K562 (cell line): Measurements from ENCODE around the gene PCCB. TPM values are rescaled to one million over a fixed set of nuclear protein-coding genes. Genes with fewer than 3 reads are reported as not detected.

ENCODE experiments used
- ATAC-seq: fragments of 200-7000 bp; cut with Tn5 transposase; 3 replicates; pipeline ENCODE4 v1.9.1; 2020; ENCODE audit warnings: moderate library complexity
- BruUV-seq: library from RNA; stranded (reverse); fragments of 400-500 nt; replicated peaks from 2 replicates; lab custom pipeline; 2021; lab: Mats Ljungman, UMichigan
- CTCF ChIA-PET: fragments of 300-600 bp; formaldehyde crosslinking; extraction: SDS; loops from one replicate; lab custom pipeline; 2021; ENCODE audit warnings: low intra/inter-chr PET ratio; lab: Yijun Ruan, JAX
- POLR2A ChIA-PET: fragments of 300-600, 350-650 bp; sonication (Branson Sonifier 250); formaldehyde crosslinking; extraction: SDS; loops from one replicate; lab custom pipeline; 2021; ENCODE audit warnings: antibody characterized with exemption, inconsistent platforms; lab: Yijun Ruan, JAX
- DNase-seq, 4 experiments: peaks; one replicate each; pipeline versions ENCODE4 v3.0.0 to v3.0.0-alpha.2; 2011 to 2018; ENCODE audit warnings: low spot score in 3 of 4, mixed read lengths in 3 of 4; ENCODE audit errors: extremely low read depth in 1 of 4
- FAIRE-seq: peaks from 2 replicates; lab custom pipeline; 2011; peaks lifted over from hg19 to GRCh38; lab: Jason Lieb, UNC
- H2AFZ ChIP-seq: 2 replicates; pipeline ENCODE4 v1.6.0; 2011; ENCODE audit warnings: low read depth, low read length, control low read depth, inconsistent platforms
- H3K27ac ChIP-seq: fragments of 200-600 bp; 3 replicates; pipeline ENCODE4 v1.8.0; 2011; ENCODE audit warnings: low read depth, mild to moderate bottlenecking, control low read depth, inconsistent platforms, low read length, moderate library complexity, mixed read lengths; ENCODE audit errors: extremely low read depth
- H3K27me3 ChIP-seq, 2 experiments: fragments of 300-600 bp in 1 of 2; 2 replicates in 1 of 2; 3 replicates in 1 of 2; pipeline versions ENCODE4 v1.6.0 to v1.8.0; 2011; ENCODE audit warnings: inconsistent platforms in 2 of 2, low read length in 2 of 2, mild to moderate bottlenecking in 1 of 2, mixed read lengths in 1 of 2, moderate library complexity in 1 of 2; ENCODE audit not compliant: control insufficient read depth in 2 of 2, insufficient read depth in 2 of 2
- H3K36me3 ChIP-seq: fragments of 300-600 bp; 3 replicates; pipeline ENCODE4 v1.8.0; 2011; ENCODE audit warnings: mild to moderate bottlenecking, low read length, inconsistent platforms; ENCODE audit not compliant: control insufficient read depth, insufficient read depth
- H3K4me1 ChIP-seq, 2 experiments: fragments of 200-600 bp in 1 of 2; replicated peaks in 1 of 2; 2 replicates in 1 of 2; 3 replicates in 1 of 2; pipeline versions ENCODE4 v1.5.1 to v1.8.0; 2011; ENCODE audit warnings: inconsistent platforms in 2 of 2, low read length in 2 of 2, mild to moderate bottlenecking in 1 of 2, mixed read lengths in 1 of 2, moderate library complexity in 1 of 2; ENCODE audit not compliant: control insufficient read depth in 2 of 2, insufficient read depth in 2 of 2
- H3K4me2 ChIP-seq: 2 replicates; pipeline ENCODE4 v1.6.1; 2011; ENCODE audit warnings: low read length, control low read depth, inconsistent platforms, mixed read lengths; ENCODE audit not compliant: insufficient read depth
- H3K4me3 ChIP-seq: fragments of 200-600 bp; sonication (generic), shearing (Covaris generic); 2 replicates; pipeline ENCODE4 v1.5.1; 2016; ENCODE audit warnings: control low read depth, inconsistent platforms
- H3K79me2 ChIP-seq: fragments of 200-600 bp; 3 replicates; pipeline ENCODE4 v1.8.0; 2011; ENCODE audit warnings: low read length, inconsistent platforms; ENCODE audit not compliant: control insufficient read depth, insufficient read depth
- H3K9ac ChIP-seq, 2 experiments: 2 replicates each; pipeline versions ENCODE4 v1.6.0 to v1.6.1; 2011; ENCODE audit warnings: low read depth in 2 of 2, low read length in 2 of 2, control low read depth in 1 of 2, inconsistent platforms in 1 of 2, mild to moderate bottlenecking in 1 of 2, mixed read lengths in 1 of 2; ENCODE audit not compliant: insufficient read depth in 1 of 2
- H3K9me1 ChIP-seq: one replicate; pipeline ENCODE4 v1.6.0; 2011; ENCODE audit warnings: inconsistent platforms, mild to moderate bottlenecking, low read length, moderate library complexity; ENCODE audit not compliant: control insufficient read depth, insufficient read depth
- H3K9me3 ChIP-seq: replicated peaks from 2 replicates; pipeline ENCODE4 v1.5.1; 2011; ENCODE audit warnings: low read depth, low read length, inconsistent platforms; ENCODE audit not compliant: control insufficient read depth, insufficient read depth
- H4K20me1 ChIP-seq: replicated peaks from 2 replicates; pipeline ENCODE4 v1.6.1; 2011; ENCODE audit warnings: low read length, inconsistent platforms, mixed read lengths; ENCODE audit not compliant: control insufficient read depth, insufficient read depth
- FOXJ3 ChIP-seq: sonication (generic); formaldehyde crosslinking; IDR thresholded peaks from 2 replicates; pipeline ENCODE4 v1.4.0; 2020; ENCODE audit warnings: mild to moderate bottlenecking, missing genetic modification reagents
- GATA2 ChIP-seq: sonication (generic); formaldehyde crosslinking; IDR thresholded peaks from 2 replicates; pipeline ENCODE4 v1.4.0; 2020; ENCODE audit warnings: mild to moderate bottlenecking, missing genetic modification reagents
- NFE2L1 ChIP-seq: fragments of 450-650 bp; IDR thresholded peaks from 2 replicates; pipeline ENCODE4 v1.6.1; 2016; ENCODE audit warnings: missing genetic modification characterization, low read depth, mild to moderate bottlenecking, missing compliant biosample characterization, moderate library complexity, borderline replicate concordance
- NR0B1 ChIP-seq: fragments of 450-650 bp; IDR thresholded peaks from one replicate; pipeline ENCODE4 v1.6.1; 2018; ENCODE audit warnings: mild to moderate bottlenecking, moderate library complexity; ENCODE audit not compliant: partially characterized antibody
- TAF9B ChIP-seq: fragments of 450-650 bp; IDR thresholded peaks from 2 replicates; pipeline ENCODE4 v1.6.1; 2018; ENCODE audit warnings: mild to moderate bottlenecking; ENCODE audit not compliant: partially characterized antibody
- ZNF324 ChIP-seq: fragments of 250-450 bp; sonication (Bioruptor Pico); IDR thresholded peaks from 2 replicates; pipeline ENCODE4 v1.4.0; 2020; ENCODE audit warnings: mild to moderate bottlenecking
- ZNF589 ChIP-seq: fragments of 200-800 bp; sonication (Bioruptor generic); IDR thresholded peaks from 2 replicates; pipeline ENCODE4 v1.6.1; 2016; ENCODE audit warnings: low read depth, missing genetic modification characterization, missing compliant biosample characterization
- WGBS: fragments of 100-300 bp; shearing (Covaris generic); methylation state at CpG from one replicate; pipeline ENCODE4 v1.1.6; 2016; ENCODE audit warnings: low coverage, mixed read lengths; ENCODE audit not compliant: insufficient coverage; ENCODE audit errors: missing lambda C conversion rate; 5-methylcytosine and 5-hydroxymethylcytosine counted together
- in situ Hi-C: fragments of 300-500 bp; cut with MboI; formaldehyde crosslinking; loops from 4 replicates; pipeline ENCODE4 v1.15.0; 2018; ENCODE audit warnings: inconsistent platforms, mixed read lengths
- intact Hi-C: fragments of 100-400 bp; cut with micrococcal nuclease; formaldehyde crosslinking; loops from 2 replicates; pipeline ENCODE4 v1.14.2; 2022
- polyA plus RNA-seq, 8 experiments: library from polyadenylated mRNA; depleted of rRNA in 4 of 8; stranded (reverse) in 5 of 8; unstranded in 3 of 8; fragments of >200 nt; fragmentation: Nextera tagmentation in 2 of 8; fragmentation: Illumina TruSeq in 1 of 8; extraction: Ambion mirVana in 2 of 8; extraction: Trizol in 1 of 8; gene quantifications; 2 replicates each; pipeline versions ENCODE4 v1.2.1 to v1.2.3, GENCODE V29; 2011 to 2014; ENCODE audit warnings: inconsistent platforms in 1 of 8, missing spikeins in 1 of 8
- total RNA-seq, 7 experiments: library from RNA; depleted of rRNA in 6 of 7; stranded (reverse); fragments of >200 nt in 6 of 7; fragmentation: Illumina TruSeq in 2 of 7; extraction: Trizol in 2 of 7; gene quantifications; 2 replicates each; pipeline versions ENCODE4 v1.2.1 to v1.2.3, GENCODE V29; 2011 to 2021; ENCODE audit warnings: low replicate concordance in 1 of 7

PCCB gene
- total and polyA plus RNA-seq, 9 of the 15 experiments (the other 6 are each of a cell fraction or from before 2014, with no cell fraction given) = 69.5 to 173 (median 92.8) TPM

- Histone ChIP-seq H3K27ac (no peak overlapping the region), H2AFZ (no peak overlapping the region), H3K27me3 (no peaks in the 10 kb centered on the region), H3K79me2 (no peaks in the 10 kb centered on the region; the same call in 2 of the 3 replicates), H3K9ac (no peak overlapping the region), H3K4me2 (no peak overlapping the region), H3K4me3 (no peak overlapping the region), H3K9me3 (no peaks in the 10 kb centered on the region), H3K4me1 (no peaks in the 10 kb centered on the region), H3K9me1 (no peaks in the 10 kb centered on the region), H3K36me3 (peaks cover 70% of the 10 kb centered on the region), H4K20me1 (no peaks in the 10 kb centered on the region)
- 74% methylated on average over 4 of the region's 5 CpGs for WGBS
- no peak for FAIRE-seq
- intact Hi-C loops (no loop called here), in situ Hi-C loops (no loop called here)
- CTCF ChIA-PET = no interaction called here
- POLR2A ChIA-PET = no interaction called here
- BruUV-seq = no TSS peak
- no peak for DNase-seq
- no peak for ATAC-seq
- TF ChIP-seq TAF9B (no peak), NR0B1 (no peak), ZNF589 (CRISPR knock-in tag) (no peak), ZNF324 (CRISPR knock-in tag) (no peak), FOXJ3 (CRISPR knock-in tag) (no peak), NFE2L1 (tag) (no peak), GATA2 (no peak)
These were observed 11.7 kb downstream of the PCCB start for GRCh38 chr3:136261826-136262225.
